ENCODE data around the gene DBF4B. TPM values are rescaled to one million over a fixed set of nuclear protein-coding genes. Genes with fewer than 3 reads are reported as not detected.

Gene DBF4B
- total RNA-seq, 1 donor from 2014 or later = 17.9 TPM

GRCh38 chr17:44765965-44766364, 57.5 kb downstream of the DBF4B start:
- TF ChIP-seq, protein P1, sequence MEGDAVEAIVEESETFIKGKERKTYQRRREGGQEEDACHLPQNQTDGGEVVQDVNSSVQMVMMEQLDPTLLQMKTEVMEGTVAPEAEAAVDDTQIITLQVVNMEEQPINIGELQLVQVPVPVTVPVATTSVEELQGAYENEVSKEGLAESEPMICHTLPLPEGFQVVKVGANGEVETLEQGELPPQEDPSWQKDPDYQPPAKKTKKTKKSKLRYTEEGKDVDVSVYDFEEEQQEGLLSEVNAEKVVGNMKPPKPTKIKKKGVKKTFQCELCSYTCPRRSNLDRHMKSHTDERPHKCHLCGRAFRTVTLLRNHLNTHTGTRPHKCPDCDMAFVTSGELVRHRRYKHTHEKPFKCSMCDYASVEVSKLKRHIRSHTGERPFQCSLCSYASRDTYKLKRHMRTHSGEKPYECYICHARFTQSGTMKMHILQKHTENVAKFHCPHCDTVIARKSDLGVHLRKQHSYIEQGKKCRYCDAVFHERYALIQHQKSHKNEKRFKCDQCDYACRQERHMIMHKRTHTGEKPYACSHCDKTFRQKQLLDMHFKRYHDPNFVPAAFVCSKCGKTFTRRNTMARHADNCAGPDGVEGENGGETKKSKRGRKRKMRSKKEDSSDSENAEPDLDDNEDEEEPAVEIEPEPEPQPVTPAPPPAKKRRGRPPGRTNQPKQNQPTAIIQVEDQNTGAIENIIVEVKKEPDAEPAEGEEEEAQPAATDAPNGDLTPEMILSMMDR (IDR thresholded peaks at IDR 0.05; ENCODE audit: unreplicated experiment) = no peak
- peaks cover 8% of the 10 kb centered on the region for H3K27me3 Mint-ChIP-seq (ENCODE audit: low read depth)
- no peak overlapping the region for H3K4me3 Mint-ChIP-seq
- H3K4me1 Mint-ChIP-seq = no peaks in the 10 kb centered on the region
- DNase-seq (ENCODE audit: low spot score in 2 of 2, unreplicated experiment in 2 of 2) = no peak
- H3K9me3 Mint-ChIP-seq = no peaks in the 10 kb centered on the region
- H3K36me3 Mint-ChIP-seq = no peaks in the 10 kb centered on the region
- no peak overlapping the region for H3K27ac Mint-ChIP-seq

DNA sequence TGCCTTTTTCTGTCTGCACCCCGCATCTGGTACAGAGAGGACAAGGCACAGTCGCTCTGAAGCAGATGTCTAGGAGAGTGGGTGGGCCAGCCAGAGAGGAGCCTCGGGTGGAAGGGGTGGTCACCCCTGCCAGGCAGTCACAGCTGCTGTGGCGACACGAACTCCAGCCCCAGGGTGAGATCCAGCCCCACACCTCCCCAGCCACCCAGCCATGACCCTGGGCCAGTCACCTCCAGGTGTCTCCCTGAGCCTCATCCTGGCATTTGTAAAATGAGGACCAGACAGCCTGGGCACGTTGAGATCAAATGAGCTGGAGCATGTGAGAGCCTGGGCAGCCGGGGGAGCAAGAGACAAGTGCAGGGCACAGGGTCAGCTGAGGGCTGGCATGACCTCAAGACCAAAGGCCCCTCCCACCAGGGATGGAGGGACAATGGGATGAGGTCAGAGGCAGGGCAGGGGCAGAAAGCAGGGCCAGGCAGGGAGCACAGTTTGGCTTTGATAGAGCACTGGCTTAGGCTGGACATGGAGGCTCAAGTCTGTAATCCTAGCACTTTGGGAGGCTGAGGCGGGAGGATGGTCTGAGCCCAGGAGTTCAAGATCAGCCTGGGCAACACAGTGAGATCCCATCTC, 58.1 kb downstream of the DBF4B start:
- Mint-ChIP-seq H3K27ac (no peak overlapping the region), H3K27me3 (ENCODE audit: low read depth) (peaks cover 3% of the 10 kb centered on the region), H3K9me3 (no peaks in the 10 kb centered on the region), H3K4me1 (no peaks in the 10 kb centered on the region), H3K36me3 (no peaks in the 10 kb centered on the region), H3K4me3 (no peak overlapping the region)
- TF ChIP-seq, protein P1 (IDR thresholded peaks at IDR 0.05; ENCODE audit: unreplicated experiment) = no peak
- DNase-seq (ENCODE audit: low spot score in 2 of 2, unreplicated experiment in 2 of 2) = no peak

GRCh38 chr17:44767493-44767892, 59.0 kb downstream of the DBF4B start:
- Mint-ChIP-seq H3K27me3 (ENCODE audit: low read depth) (peaks cover 3% of the 10 kb centered on the region), H3K36me3 (no peaks in the 10 kb centered on the region)

GRCh38 chr17:44768505-44769142, 60.2 kb downstream of the DBF4B start:
- Mint-ChIP-seq H3K4me1 (no peaks in the 10 kb centered on the region), H3K27ac (no peak overlapping the region), H3K9me3 (no peaks in the 10 kb centered on the region), H3K4me3 (no peak overlapping the region), H3K27me3 (ENCODE audit: low read depth) (peaks cover 5% of the 10 kb centered on the region), H3K36me3 (no peaks in the 10 kb centered on the region)
- DNase-seq (ENCODE audit: low spot score in 2 of 2, unreplicated experiment in 2 of 2) = no peak
- TF ChIP-seq, protein P1 (IDR thresholded peaks at IDR 0.05; ENCODE audit: unreplicated experiment) = no peak

More at GRCh38 chr17:44767493-44767892, 59.0 kb downstream of the DBF4B start:
- no peak for DNase-seq (ENCODE audit: low spot score in 2 of 2, unreplicated experiment in 2 of 2)
- Mint-ChIP-seq H3K4me1 (no peaks in the 10 kb centered on the region), H3K27ac (no peak overlapping the region), H3K9me3 (no peaks in the 10 kb centered on the region), H3K4me3 (no peak overlapping the region)
- TF ChIP-seq, protein P1 (IDR thresholded peaks at IDR 0.05; ENCODE audit: unreplicated experiment) = no peak

GRCh38 chr17:44769230-44769629, 60.8 kb downstream of the DBF4B start:
- TF ChIP-seq, protein P1 (IDR thresholded peaks at IDR 0.05; ENCODE audit: unreplicated experiment) = no peak
- DNase-seq (ENCODE audit: low spot score in 2 of 2, unreplicated experiment in 2 of 2) = no peak
- H3K4me3 Mint-ChIP-seq = no peak overlapping the region
- H3K36me3 Mint-ChIP-seq = no peaks in the 10 kb centered on the region
- H3K4me1 Mint-ChIP-seq = no peaks in the 10 kb centered on the region
- H3K27ac Mint-ChIP-seq = no peak overlapping the region
- no peaks in the 10 kb centered on the region for H3K9me3 Mint-ChIP-seq
- H3K27me3 Mint-ChIP-seq (ENCODE audit: low read depth) = peaks cover 5% of the 10 kb centered on the region
